Heart left ventricle (tissue), 16 donors: ENCODE data around the gene C12orf57. TPM values are rescaled to one million over a fixed set of nuclear protein-coding genes. Genes with fewer than 3 reads are reported as not detected.

Experiments used
- ATAC-seq, 4 donors: fragments of 200-7000 bp; cut with Tn5 transposase; one replicate each; pipeline ENCODE4 v1.9.1; 2020 to 2022; ENCODE audit warnings: moderate library complexity in 4 of 4, mild to moderate bottlenecking in 3 of 4, moderate number of reproducible peaks in 1 of 4
- DNase-seq, 5 donors: peaks; one replicate each; pipeline ENCODE4 v3.0.0-alpha.2; 2020
- H3K27ac ChIP-seq, 12 donors: fragments of 200-600 bp; sonication (generic) in 4 of 12; one replicate each; pipeline versions ENCODE4 v1.5.0 to v1.8.0; 2016 to 2022; ENCODE audit warnings: mild to moderate bottlenecking in 2 of 12
- H3K27me3 ChIP-seq, 9 donors: fragments of 200-600 bp; sonication (generic) in 2 of 9; one replicate each; pipeline versions ENCODE4 v1.5.1 to v1.8.0; 2016 to 2022; ENCODE audit warnings: mild to moderate bottlenecking in 3 of 9
- H3K36me3 ChIP-seq, 9 donors: fragments of 200-600 bp; sonication (generic) in 2 of 9; one replicate each; pipeline versions ENCODE4 v1.5.0 to v1.8.0; 2018 to 2022; ENCODE audit warnings: mild to moderate bottlenecking in 2 of 9
- H3K4me1 ChIP-seq, 12 donors: fragments of 200-600 bp; sonication (generic) in 4 of 12; one replicate each; pipeline versions ENCODE4 v1.5.0 to v1.8.0; 2016 to 2022; ENCODE audit warnings: mild to moderate bottlenecking in 3 of 12
- H3K4me3 ChIP-seq, 12 donors: fragments of 200-600 bp; sonication (generic) in 4 of 12; one replicate each; pipeline versions ENCODE4 v1.5.0 to v1.8.0; 2017 to 2022; ENCODE audit warnings: mild to moderate bottlenecking in 9 of 12, moderate library complexity in 4 of 12
- H3K9me3 ChIP-seq, 12 donors: fragments of 200-600 bp; sonication (generic) in 4 of 12; one replicate each; pipeline versions ENCODE4 v1.5.0 to v1.8.0; 2016 to 2022; ENCODE audit warnings: mild to moderate bottlenecking in 1 of 12
- POLR2A ChIP-seq, 2 donors: fragments of 450-650 bp; IDR thresholded peaks; one replicate each; pipeline ENCODE4 v1.6.1; 2017; ENCODE audit warnings: antibody characterized with exemption in 2 of 2, mild to moderate bottlenecking in 2 of 2, moderate library complexity in 2 of 2
- WGBS, 4 donors: extraction: QIAGEN DNeasy Blood & Tissue Kit in 2 of 4; methylation state at CpG; one replicate each; pipeline versions ENCODE4 v1.1.5 to v1.1.7; 2013 to 2018; 5-methylcytosine and 5-hydroxymethylcytosine counted together
- intact Hi-C, 10 donors: fragments of 100-400 bp; cut with DNase I; formaldehyde crosslinking; loops; one replicate each; pipeline versions ENCODE4 v1.11.1 to v1.14.2; 2022
- polyA plus RNA-seq, 2 donors: library from polyadenylated mRNA; stranded (reverse); fragments of 200-250 nt; gene quantifications; one replicate each; pipeline ENCODE4 v1.2.3, GENCODE V29; 2013
- total RNA-seq, 9 donors: library from RNA; depleted of rRNA in 2 of 9; stranded (reverse); fragments of >200 nt in 2 of 9; fragmentation: NEBNext Ultra II Directional in 3 of 9; extraction: Animal tissue kit (Norgen Biotek cat#: 25700) in 3 of 9; gene quantifications; one replicate each; pipeline versions ENCODE4 v1.1.0 to v1.2.4, GENCODE V29; 2016 to 2023
- TF ChIP-seq, protein P1 (sequence below), 12 donors: fragments of 200-600 bp; sonication (generic) in 4 of 12; IDR thresholded peaks; one replicate each; pipeline versions ENCODE4 v1.5.0 to v1.8.0; 2018 to 2022; ENCODE audit warnings: antibody characterized with exemption in 12 of 12, mild to moderate bottlenecking in 5 of 12
- donor health status: ischemic (EF 13 %, LVEDD 7.1; RV severe dilation, severe dysfunction).
- donor health status: healthy with polysubstance abuse.
- donor health status: DM: no; HTN: yes; CAD: no.
- donor health status: DM: no; HTN: no; CAD: no.
- donor health status: ischemic (EF 25% LVEDD 6.9; RV normal size, moderate dysfunction).
- donor health status: ischemic (EF 25% LVEDD 5.7; RV mildly dilated, moderate dysfunction).
- donor health status: healthy.
- donor health status: DM: yes; HTN: yes; CAD: no.
- donor health status: ischemic (EF 35%, LVEDD 5.7; RV mildly dilated, moderate dysfunction).
- donor health status: nonischemic (EF 11% LVEDD 7.7; RV severe dilation, severe dysfunction).
- donor health status: DM: yes; HTN: yes; CAD: no.
- donor health status: PGD.
- donor health status: ischemic (EF 29% LVEDD 5.4; RV normal size, mild dysfunction).
- donor health status: nonischemic (EF 23%, LVEDD 6.1; RV moderate dilation, normal function).

Gene C12orf57
- total and polyA plus RNA-seq, 11 donors, result 108 to 460 (median 187) TPM

DNA sequence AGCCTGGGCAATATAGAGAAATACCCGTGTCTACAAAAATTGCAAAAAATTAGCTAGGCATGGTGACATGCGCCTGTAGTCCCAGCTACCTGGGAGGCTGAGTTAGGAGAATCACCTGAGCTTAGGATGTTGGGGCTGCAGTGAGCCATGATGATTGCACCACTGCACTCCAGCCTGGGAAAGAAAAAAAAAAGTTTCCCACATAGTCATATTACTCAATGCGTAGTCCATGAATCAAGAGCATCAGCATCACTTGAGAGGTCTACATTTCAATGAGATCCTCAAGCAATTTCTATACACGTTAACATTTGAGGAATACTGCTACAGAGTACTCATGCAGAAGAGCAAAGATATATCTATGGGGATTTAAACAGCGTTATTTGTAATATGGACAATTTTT, 44.4 kb upstream of the C12orf57 start:
- DNase-seq, result no peak

DNA sequence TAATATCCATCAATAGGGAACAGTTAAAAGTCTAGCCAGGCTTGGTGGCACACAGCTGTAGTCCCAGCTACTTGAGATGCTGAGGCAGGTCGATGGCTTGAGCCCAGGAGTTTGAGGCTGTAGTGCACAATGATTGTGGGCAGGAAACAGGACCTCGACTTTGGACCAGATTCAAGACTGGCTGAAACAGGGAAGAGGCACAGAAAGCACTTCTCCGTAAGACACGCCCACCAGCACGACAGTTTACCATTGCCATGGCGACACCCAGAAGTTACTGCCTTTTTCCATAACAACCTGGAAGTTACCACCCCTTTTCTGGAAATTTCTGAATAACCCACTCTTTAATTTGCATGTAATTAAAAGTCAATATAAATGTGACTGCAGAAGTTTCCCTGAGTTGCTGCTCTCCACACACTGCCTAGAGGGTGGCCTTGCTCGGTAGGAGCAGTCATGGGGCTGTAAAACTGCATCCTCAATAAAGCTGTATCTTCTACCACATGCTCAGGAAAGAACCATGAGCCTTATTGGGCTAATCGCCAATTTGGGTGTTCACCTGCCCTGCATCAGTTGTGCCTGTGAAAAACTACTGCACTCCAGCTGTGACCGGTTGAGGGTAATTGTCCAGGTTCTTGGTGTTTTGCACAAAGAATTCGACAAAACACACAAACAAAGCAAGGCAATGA, 43.8 kb upstream of the C12orf57 start:
- peak overlapping the region in 1 of 12 donors; percentile 38 for H3K27ac ChIP-seq
- 55 to 61% (median 57%) methylated on average over 10 of the region's 10 CpGs for WGBS, 4 donors
- ATAC-seq (peak in 2 of 4 donors; percentile 35 to 53), DNase-seq (peak in 4 of 5 donors; percentile 55 to 69 (median 68))
- no peaks in the 10 kb centered on the region for H3K36me3 ChIP-seq
- H3K9me3 ChIP-seq, result no peaks in the 10 kb centered on the region
- no peak for TF ChIP-seq POLR2A (IDR thresholded peaks at IDR 0.05)
- TF ChIP-seq, protein P1, sequence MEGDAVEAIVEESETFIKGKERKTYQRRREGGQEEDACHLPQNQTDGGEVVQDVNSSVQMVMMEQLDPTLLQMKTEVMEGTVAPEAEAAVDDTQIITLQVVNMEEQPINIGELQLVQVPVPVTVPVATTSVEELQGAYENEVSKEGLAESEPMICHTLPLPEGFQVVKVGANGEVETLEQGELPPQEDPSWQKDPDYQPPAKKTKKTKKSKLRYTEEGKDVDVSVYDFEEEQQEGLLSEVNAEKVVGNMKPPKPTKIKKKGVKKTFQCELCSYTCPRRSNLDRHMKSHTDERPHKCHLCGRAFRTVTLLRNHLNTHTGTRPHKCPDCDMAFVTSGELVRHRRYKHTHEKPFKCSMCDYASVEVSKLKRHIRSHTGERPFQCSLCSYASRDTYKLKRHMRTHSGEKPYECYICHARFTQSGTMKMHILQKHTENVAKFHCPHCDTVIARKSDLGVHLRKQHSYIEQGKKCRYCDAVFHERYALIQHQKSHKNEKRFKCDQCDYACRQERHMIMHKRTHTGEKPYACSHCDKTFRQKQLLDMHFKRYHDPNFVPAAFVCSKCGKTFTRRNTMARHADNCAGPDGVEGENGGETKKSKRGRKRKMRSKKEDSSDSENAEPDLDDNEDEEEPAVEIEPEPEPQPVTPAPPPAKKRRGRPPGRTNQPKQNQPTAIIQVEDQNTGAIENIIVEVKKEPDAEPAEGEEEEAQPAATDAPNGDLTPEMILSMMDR (IDR thresholded peaks at IDR 0.05), result no peak
- H3K4me3 ChIP-seq, result no peak overlapping the region
- no peaks in the 10 kb centered on the region for H3K27me3 ChIP-seq
- intact Hi-C loops, result no loop called here
- peaks cover 0 to 19% (median 7%) of the 10 kb centered on the region in 12 donors for H3K4me1 ChIP-seq

More for the DNA sequence above, 44.4 kb upstream of the C12orf57 start:
- peaks cover 0 to 17% (median 5%) of the 10 kb centered on the region in 12 donors for H3K4me1 ChIP-seq
- TF ChIP-seq POLR2A (IDR thresholded peaks at IDR 0.05), result no peak
- TF ChIP-seq, protein P1 (IDR thresholded peaks at IDR 0.05), result no peak
- intact Hi-C loops, result no loop called here
- H3K9me3 ChIP-seq, result no peaks in the 10 kb centered on the region
- 70 to 83% (median 78%) methylated on average over 5 of the region's 5 CpGs for WGBS, 4 donors
- no peaks in the 10 kb centered on the region for H3K36me3 ChIP-seq
- ATAC-seq, result no peak
- H3K27me3 ChIP-seq, result no peaks in the 10 kb centered on the region
- no peak overlapping the region for H3K27ac ChIP-seq
- H3K4me3 ChIP-seq, result no peak overlapping the region

DNA sequence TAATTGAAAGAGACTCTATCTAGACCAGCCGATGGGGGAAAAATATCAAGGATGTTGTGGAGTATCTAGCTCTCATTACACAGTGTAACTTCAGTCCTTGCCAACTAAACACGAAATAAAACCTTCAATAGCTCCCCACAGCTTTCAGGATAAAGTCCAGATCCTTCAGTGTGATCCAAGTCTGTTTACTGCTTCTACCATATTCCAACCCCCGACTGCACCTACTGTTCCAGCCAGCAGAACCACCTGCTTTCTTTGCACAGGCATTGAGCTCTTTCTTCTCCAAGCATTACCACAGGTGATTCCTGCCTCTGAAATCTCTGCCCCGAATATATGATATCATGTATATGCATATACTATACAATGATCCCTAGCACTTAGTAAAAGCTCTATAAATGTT, 41.4 kb upstream of the C12orf57 start:
- peaks cover 0 to 24% (median 11%) of the 10 kb centered on the region in 12 donors for H3K4me1 ChIP-seq
- intact Hi-C loops, result no loop called here
- H3K27me3 ChIP-seq, result no peaks in the 10 kb centered on the region
- no peak for TF ChIP-seq POLR2A (IDR thresholded peaks at IDR 0.05)
- TF ChIP-seq, protein P1 (IDR thresholded peaks at IDR 0.05), result no peak
- 82 to 92% (median 86%) methylated on average over 4 of the region's 4 CpGs for WGBS, 4 donors
- no peak overlapping the region for H3K4me3 ChIP-seq
- H3K9me3 ChIP-seq, result no peaks in the 10 kb centered on the region
- no peak overlapping the region for H3K27ac ChIP-seq
- DNase-seq, result no peak
- H3K36me3 ChIP-seq, result peaks cover 0 to 15% (median 0%) of the 10 kb centered on the region in 9 donors
- no peak for ATAC-seq

- H3K4me3 ChIP-seq, result no peak overlapping the region
- intact Hi-C loops, result no loop called here
- no peak for DNase-seq
- no peaks in the 10 kb centered on the region for H3K27me3 ChIP-seq
- peaks cover 0 to 19% (median 0%) of the 10 kb centered on the region in 9 donors for H3K36me3 ChIP-seq
- H3K4me1 ChIP-seq, result peaks cover 0 to 24% (median 11%) of the 10 kb centered on the region in 12 donors
- no peak for ATAC-seq
- H3K9me3 ChIP-seq, result no peaks in the 10 kb centered on the region
- TF ChIP-seq, protein P1 (IDR thresholded peaks at IDR 0.05), result no peak
- no peak for TF ChIP-seq POLR2A (IDR thresholded peaks at IDR 0.05)
- WGBS, 4 donors, result 73 to 92% (median 83%) methylated on average over 1 of the region's 1 CpG
- H3K27ac ChIP-seq, result no peak overlapping the region
Measured at GRCh38 chr12:6903722-6904121, 40.1 kb upstream of the C12orf57 start.
